HCT116 (cell line): ENCODE results near the gene CNTNAP5.

Experiments
- CBX3 ChIP-seq: IDR thresholded peaks from 2 replicates; pipeline ENCODE4 v1.6.1; 2012; ENCODE audit warnings: low read depth
- EZH2 ChIP-seq: fragments of 200-600 bp; sonication (generic); IDR thresholded peaks from 2 replicates; pipeline ENCODE4 v1.6.1; 2017; ENCODE audit warnings: antibody characterized with exemption, mixed run types
- FOSL1 ChIP-seq: IDR thresholded peaks from 2 replicates; pipeline ENCODE4 v1.6.1; 2012; ENCODE audit warnings: low read depth
- JUND ChIP-seq: IDR thresholded peaks from 2 replicates; pipeline ENCODE4 v1.6.1; 2012
- POLR2A ChIP-seq: IDR thresholded peaks from 2 replicates; pipeline ENCODE4 v1.7.0; 2011; ENCODE audit warnings: borderline replicate concordance; ENCODE audit not compliant: insufficient read depth, insufficient read length; ENCODE audit errors: extremely low read depth
- POLR2AphosphoS5 ChIP-seq: IDR thresholded peaks from 2 replicates; pipeline ENCODE4 v1.6.1; 2011; ENCODE audit warnings: mild to moderate bottlenecking, low read depth, low read length, moderate library complexity
- TCF7L2 ChIP-seq: IDR thresholded peaks from 2 replicates; pipeline ENCODE4 v1.7.0; 2011; ENCODE audit warnings: borderline replicate concordance, inconsistent platforms; ENCODE audit not compliant: insufficient read depth, insufficient read length; ENCODE audit errors: extremely low read depth
- ZNF274 ChIP-seq: fragments of 200-500 bp; sonication (Bioruptor generic); IDR thresholded peaks from 2 replicates; pipeline ENCODE4 v1.6.1; 2014; ENCODE audit warnings: mild to moderate bottlenecking, low read depth, low read length, inconsistent platforms
- TF ChIP-seq, protein P1 (sequence below), 3 experiments: fragments of 200-600 bp in 1 of 3; sonication (generic) in 1 of 3; IDR thresholded peaks in 2 of 3; conservative IDR thresholded peaks in 1 of 3; 2 replicates each; pipeline ENCODE4 v1.5.1; 2012 to 2017; ENCODE audit warnings: low read depth in 2 of 3, low read length in 2 of 3, antibody characterized with exemption in 1 of 3, borderline replicate concordance in 1 of 3, control low read depth in 1 of 3, mild to moderate bottlenecking in 1 of 3, mixed read lengths in 1 of 3, mixed run types in 1 of 3, moderate library complexity in 1 of 3; ENCODE audit not compliant: insufficient read depth in 1 of 3

DNA sequence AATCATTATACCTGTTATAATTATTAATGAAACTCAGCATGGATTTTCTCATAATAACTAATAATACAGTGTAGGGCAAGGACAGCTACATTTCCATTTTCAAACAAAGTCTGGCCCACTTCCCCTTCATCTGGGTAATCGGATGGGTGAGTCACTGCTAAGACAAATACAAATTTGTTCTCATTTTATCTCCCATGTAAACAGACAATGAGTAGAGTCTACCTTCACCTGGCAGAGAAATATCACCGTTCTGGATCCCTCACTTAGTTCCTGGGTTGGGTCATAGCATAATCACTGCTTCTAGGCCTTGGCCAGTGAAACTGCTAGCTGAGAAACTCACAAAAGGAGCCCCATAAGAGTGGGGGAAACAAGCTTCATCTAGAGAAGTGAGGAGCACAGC, 9.2 kb downstream of the CNTNAP5 start:
- TF ChIP-seq, protein P1, sequence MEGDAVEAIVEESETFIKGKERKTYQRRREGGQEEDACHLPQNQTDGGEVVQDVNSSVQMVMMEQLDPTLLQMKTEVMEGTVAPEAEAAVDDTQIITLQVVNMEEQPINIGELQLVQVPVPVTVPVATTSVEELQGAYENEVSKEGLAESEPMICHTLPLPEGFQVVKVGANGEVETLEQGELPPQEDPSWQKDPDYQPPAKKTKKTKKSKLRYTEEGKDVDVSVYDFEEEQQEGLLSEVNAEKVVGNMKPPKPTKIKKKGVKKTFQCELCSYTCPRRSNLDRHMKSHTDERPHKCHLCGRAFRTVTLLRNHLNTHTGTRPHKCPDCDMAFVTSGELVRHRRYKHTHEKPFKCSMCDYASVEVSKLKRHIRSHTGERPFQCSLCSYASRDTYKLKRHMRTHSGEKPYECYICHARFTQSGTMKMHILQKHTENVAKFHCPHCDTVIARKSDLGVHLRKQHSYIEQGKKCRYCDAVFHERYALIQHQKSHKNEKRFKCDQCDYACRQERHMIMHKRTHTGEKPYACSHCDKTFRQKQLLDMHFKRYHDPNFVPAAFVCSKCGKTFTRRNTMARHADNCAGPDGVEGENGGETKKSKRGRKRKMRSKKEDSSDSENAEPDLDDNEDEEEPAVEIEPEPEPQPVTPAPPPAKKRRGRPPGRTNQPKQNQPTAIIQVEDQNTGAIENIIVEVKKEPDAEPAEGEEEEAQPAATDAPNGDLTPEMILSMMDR (IDR thresholded peaks at IDR 0.05 in 2 of 3, conservative IDR thresholded peaks at IDR 0.05 in 1 of 3; ENCODE audit: borderline replicate concordance in 1 of 3, insufficient read depth in 1 of 3, low read depth in 2 of 3, low read length in 2 of 3), result no peak
- TF ChIP-seq POLR2A, result no peak
- no peak for TF ChIP-seq CBX3
- TF ChIP-seq JUND, result no peak
- TF ChIP-seq FOSL1, result no peak
- no peak for TF ChIP-seq POLR2AphosphoS5
- TF ChIP-seq TCF7L2, result no peak
- TF ChIP-seq EZH2, result no peak
- TF ChIP-seq ZNF274, result no peak
